Measurements from ENCODE around the gene LRP1B. TPM values are rescaled to one million over a fixed set of nuclear protein-coding genes. Genes with fewer than 3 reads are reported as not detected.
"Not testable (repeated sequence)": the region's sequence is repeated elsewhere in the genome, so short reads cannot be mapped to it uniquely, and the experiment has no call there.

The LRP1B gene
- polyA plus RNA-seq, 1 donor, result 3.7 TPM

GRCh38 chr2:140589273-140589672 lies 1541.5 kb downstream of the LRP1B start:
- DNase-seq, result no peak

DNA sequence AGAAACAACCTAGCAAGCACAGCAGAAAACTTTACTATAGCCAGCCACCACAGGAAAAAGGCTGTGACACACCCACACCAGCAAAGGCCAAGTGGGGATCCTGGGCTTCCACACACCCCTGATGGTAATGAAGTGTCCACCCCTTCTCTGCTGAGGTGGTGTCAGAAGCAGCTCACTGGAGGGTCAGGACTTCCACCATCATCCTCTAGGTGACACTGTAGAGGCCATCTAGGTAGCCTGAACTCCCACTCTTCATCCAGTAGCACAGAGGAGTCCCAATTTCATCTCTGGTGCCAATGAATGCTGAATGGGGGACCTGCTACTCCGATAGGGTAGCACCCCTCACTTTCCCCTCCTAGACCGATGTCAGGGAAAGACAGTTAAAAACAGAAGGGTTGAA lies 1544.4 kb downstream of the LRP1B start:
- DNase-seq, result no peak

GRCh38 chr2:140585016-140585415 lies 1545.8 kb downstream of the LRP1B start:
- DNase-seq, result no peak

DNA sequence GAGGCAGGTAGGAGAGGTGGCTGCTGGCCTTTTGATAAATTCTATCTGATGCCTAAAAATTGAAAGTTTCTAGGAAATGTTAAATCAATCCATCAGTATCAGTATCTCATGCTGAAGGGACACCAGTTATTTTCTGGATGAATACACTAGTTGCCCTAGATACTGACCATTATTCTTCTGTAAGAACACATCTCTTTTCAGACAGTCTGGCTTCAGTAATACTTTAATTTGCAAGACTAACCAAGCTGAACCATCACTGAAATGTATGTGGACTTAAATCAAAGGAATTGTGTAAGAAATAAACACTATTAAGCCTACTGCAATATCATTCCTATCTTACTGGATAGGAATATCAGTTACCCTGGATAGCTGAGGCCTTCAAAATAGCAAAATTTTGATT lies 1546.3 kb downstream of the LRP1B start:
- no peak for DNase-seq

GRCh38 chr2:140580532-140581151 lies 1550.2 kb downstream of the LRP1B start:
- no peak for DNase-seq

GRCh38 chr2:140577453-140577852 lies 1553.4 kb downstream of the LRP1B start:
- DNase-seq, result no peak

- no peak for DNase-seq
These were observed 1563.1 kb downstream of the LRP1B start for GRCh38 chr2:140567734-140568133.

GRCh38 chr2:140565756-140566155 lies 1565.1 kb downstream of the LRP1B start:
- DNase-seq, result no peak

DNA sequence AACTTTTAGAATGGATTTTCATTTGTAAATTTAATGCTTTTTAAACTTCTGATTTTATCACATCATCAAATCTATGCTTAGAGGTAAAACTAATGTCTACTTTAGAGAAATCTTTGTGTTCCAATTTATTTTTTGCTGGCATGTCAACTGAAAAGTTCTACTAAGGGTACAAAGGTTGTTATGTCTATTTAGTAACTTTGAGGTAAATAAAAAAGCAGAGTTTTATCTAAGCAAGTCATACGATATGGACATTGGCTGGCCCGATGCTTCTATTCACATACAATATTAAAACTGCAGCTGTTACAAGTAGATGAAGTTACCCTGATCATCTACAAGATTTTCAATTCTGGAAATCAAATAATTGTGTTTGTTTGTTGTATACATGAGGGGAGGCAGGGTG lies 1575.1 kb downstream of the LRP1B start:
- no peak for DNase-seq

DNA sequence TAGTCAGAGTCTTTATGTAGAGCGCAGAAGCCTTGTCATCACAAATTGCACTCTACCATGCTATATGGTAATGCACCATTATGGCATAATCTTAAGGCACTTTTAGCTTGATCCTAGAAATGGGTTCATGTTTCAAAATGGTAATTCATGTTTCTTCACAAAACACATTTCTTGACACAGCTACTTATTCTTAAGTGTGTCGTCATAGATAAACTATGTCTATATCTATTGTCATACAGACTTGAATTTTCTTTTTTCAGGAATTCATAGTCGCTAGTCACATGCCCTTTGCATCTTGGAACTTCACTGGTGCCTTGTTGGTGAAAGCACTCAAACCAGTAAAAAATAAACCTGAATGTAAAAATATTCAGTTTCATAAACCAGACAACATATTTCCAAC lies 1578.2 kb downstream of the LRP1B start:
- DNase-seq, result no peak

GRCh38 chr2:140551287-140551686 lies 1579.5 kb downstream of the LRP1B start:
- DNase-seq, result no peak

DNA sequence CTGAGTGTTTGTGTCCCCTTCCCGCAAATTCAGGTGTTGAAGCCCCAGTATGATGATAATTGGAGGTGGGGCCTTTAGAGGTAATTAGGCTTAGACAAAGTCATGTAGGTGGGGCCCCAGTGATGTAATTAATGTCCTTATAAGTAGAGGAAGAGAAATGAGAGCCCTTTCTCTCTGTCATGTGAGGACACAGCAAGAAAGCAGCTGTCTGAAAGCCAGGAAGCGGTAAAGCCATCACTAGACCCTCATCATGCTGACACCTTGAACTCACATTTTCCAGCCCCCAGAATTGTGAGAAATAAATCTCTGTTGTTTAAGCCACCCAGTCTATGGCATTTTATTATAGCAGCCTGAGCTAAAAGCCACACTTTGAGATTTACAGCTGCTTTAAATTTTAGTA lies 1580.0 kb downstream of the LRP1B start:
- no peak for DNase-seq

DNA sequence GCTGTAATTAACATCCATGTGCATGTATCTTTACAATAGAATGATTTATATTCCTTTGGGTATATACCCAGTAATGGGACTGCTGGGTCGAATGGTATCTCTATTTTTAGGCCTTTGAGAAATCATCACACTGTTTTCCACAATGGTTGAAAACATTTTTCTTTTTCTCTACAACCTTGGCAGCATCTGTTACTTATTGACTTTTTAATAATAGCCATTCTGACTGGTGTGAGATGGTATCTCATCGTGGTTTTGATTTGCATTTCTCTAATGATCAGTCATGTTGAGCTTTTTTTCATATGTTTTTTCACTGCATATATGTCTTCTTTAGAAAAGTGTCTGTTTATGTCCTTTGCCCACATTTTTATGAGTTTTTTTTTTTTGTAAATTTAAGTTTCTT lies 1586.0 kb downstream of the LRP1B start:
- not testable (repeated sequence) for DNase-seq

- DNase-seq, result no peak
These were observed 1588.2 kb downstream of the LRP1B start for GRCh38 chr2:140542627-140543026.

GRCh38 chr2:140539242-140539875 lies 1591.5 kb downstream of the LRP1B start:
- DNase-seq, result no peak

- no peak for DNase-seq
These were observed 1601.1 kb downstream of the LRP1B start for GRCh38 chr2:140529706-140530105.

GRCh38 chr2:140528982-140529381 lies 1601.8 kb downstream of the LRP1B start:
- no peak for DNase-seq

- no peak for DNase-seq
These were observed 1604.2 kb downstream of the LRP1B start for GRCh38 chr2:140526575-140526974.

DNA sequence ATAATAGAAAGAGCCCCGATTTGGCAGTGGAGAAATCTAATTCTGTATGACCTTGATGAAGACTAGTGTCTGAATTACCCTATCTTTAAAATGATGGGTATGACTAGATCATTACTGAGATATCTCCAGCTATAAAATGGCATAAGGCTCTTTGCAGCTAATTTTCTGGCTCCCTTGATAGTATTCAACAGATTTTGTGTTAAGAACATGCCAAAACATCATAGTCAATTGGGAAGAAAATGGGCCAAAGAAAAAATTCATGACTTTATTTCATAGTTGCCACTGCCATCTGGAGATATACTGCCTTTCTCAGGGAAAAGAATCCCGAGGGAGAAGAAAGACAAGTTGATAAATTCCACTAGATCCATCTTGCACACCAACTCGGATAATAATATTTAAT lies 1618.7 kb downstream of the LRP1B start:
- DNase-seq, result no peak

- no peak for DNase-seq
These were observed 1621.1 kb downstream of the LRP1B start for GRCh38 chr2:140509765-140510164.

GRCh38 chr2:140508756-140509155 lies 1622.1 kb downstream of the LRP1B start:
- DNase-seq, result no peak

DNA sequence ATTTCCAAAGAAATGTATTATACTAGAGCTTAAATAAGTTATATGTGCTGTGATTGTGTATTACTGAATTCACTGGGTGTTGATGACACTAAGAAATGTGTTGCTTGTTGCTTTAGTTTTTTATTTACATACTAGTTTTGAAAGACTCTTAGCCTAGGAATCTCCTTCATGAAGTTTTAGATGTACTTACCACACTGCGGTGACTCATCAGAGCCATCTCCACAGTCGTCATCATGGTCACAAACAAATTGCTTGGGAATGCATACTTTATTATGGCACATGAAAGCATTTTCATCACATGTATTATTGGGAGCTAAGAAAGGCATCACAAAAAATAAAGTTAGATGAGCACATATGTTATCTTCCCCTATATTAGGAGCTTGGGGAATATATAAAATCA lies 1624.2 kb downstream of the LRP1B start:
- no peak for DNase-seq

DNA sequence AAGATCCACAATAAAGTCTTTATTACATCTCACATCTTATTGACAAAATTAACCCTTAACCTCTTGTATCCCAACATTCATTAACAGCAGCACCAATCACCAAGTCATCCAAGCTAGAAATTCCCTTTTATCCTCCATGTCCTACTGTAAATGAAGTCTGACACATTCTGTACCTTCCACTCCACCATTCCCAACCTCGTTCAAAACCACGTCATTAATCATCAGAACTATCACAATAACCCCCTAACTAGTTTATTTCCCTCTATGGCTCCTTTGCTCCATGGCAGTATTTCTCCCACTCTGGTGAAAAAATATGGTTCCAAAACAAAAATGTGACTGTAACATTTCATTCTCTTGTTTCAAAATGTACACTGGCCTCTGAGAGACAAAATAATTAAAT lies 1626.2 kb downstream of the LRP1B start:
- no peak for DNase-seq

- no peak for DNase-seq
These were observed 1627.7 kb downstream of the LRP1B start for GRCh38 chr2:140502951-140503630.

Measured in hindlimb muscle (tissue), 1 donor.